Prostate gland (tissue), 2 donors: Measurements from ENCODE around the gene NPTXR.

Source experiments
- POLR2A ChIP-seq: fragments of 450-650 bp; IDR thresholded peaks from one replicate; pipeline ENCODE4 v1.6.1; 2016; ENCODE audit warnings: antibody characterized with exemption, mild to moderate bottlenecking
- TF ChIP-seq, protein P1 (sequence below), 4 experiments: fragments of 200-600 bp in 2 of 4; fragments of 450-650 bp in 2 of 4; sonication (generic) in 2 of 4; IDR thresholded peaks; 1 replicate in 3 of 4; 2 replicates in 1 of 4; pipeline ENCODE4 v1.5.1; 2016 to 2019; ENCODE audit warnings: antibody characterized with exemption in 4 of 4, mild to moderate bottlenecking in 2 of 4, moderate library complexity in 2 of 4

DNA sequence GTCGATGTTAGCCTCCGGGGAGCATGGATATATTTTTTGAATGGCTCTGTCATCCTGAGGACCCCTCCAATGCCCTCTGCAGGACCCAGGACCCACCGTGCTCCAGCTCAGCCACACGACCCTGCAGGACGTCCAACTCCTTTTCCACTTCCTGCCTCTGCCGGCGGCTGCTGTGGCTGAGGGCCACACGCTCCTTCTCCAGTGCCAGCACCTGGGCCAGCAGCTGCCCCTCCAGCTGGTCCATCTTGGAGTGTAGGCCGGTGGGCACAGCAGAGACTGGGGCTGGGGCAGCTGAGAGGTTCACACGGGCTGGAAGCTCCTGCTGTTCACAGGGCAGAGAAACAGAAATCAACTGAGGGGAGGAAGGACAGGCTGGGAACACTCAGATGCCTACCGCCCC is 15.6 kb downstream of the NPTXR start:
- no peak for TF ChIP-seq POLR2A
- TF ChIP-seq, protein P1, sequence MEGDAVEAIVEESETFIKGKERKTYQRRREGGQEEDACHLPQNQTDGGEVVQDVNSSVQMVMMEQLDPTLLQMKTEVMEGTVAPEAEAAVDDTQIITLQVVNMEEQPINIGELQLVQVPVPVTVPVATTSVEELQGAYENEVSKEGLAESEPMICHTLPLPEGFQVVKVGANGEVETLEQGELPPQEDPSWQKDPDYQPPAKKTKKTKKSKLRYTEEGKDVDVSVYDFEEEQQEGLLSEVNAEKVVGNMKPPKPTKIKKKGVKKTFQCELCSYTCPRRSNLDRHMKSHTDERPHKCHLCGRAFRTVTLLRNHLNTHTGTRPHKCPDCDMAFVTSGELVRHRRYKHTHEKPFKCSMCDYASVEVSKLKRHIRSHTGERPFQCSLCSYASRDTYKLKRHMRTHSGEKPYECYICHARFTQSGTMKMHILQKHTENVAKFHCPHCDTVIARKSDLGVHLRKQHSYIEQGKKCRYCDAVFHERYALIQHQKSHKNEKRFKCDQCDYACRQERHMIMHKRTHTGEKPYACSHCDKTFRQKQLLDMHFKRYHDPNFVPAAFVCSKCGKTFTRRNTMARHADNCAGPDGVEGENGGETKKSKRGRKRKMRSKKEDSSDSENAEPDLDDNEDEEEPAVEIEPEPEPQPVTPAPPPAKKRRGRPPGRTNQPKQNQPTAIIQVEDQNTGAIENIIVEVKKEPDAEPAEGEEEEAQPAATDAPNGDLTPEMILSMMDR (IDR thresholded peaks at IDR 0.05) = no peak
